HepG2 (cell line): ENCODE measurements around the gene TOP2A. TPM values are rescaled to one million over a fixed set of nuclear protein-coding genes. Genes with fewer than 3 reads are reported as not detected.

Source experiments
- AHR ChIP-seq: IDR thresholded peaks from 2 replicates; pipeline ENCODE4 v1.6.1; 2018; ENCODE audit warnings: missing genetic modification reagents, missing compliant biosample characterization
- ATF2 ChIP-seq: sonication (generic); formaldehyde crosslinking; IDR thresholded peaks from 2 replicates; pipeline ENCODE4 v1.4.0; 2020; ENCODE audit warnings: missing genetic modification reagents
- DMTF1 ChIP-seq: sonication (generic); formaldehyde crosslinking; IDR thresholded peaks from 2 replicates; pipeline ENCODE4 v1.4.0; 2020; ENCODE audit warnings: mild to moderate bottlenecking, missing genetic modification reagents
- ELF4 ChIP-seq: sonication (generic); formaldehyde crosslinking; IDR thresholded peaks from 2 replicates; pipeline ENCODE4 v1.5.0; 2020; ENCODE audit warnings: missing genetic modification reagents, mild to moderate bottlenecking, moderate library complexity, borderline replicate concordance
- KDM1A ChIP-seq: IDR thresholded peaks from 2 replicates; pipeline ENCODE4 v1.6.1; 2016; ENCODE audit warnings: missing compliant biosample characterization
- MED13 ChIP-seq: sonication (generic); formaldehyde crosslinking; IDR thresholded peaks from 2 replicates; pipeline ENCODE4 v1.5.0; 2020; ENCODE audit warnings: missing genetic modification reagents
- MED8 ChIP-seq: sonication (generic); formaldehyde crosslinking; IDR thresholded peaks from 2 replicates; pipeline ENCODE4 v1.8.1; 2023; ENCODE audit warnings: mild to moderate bottlenecking, missing genetic modification reagents; ENCODE audit not compliant: insufficient replicate concordance
- NR2F2 ChIP-seq: IDR thresholded peaks from 2 replicates; pipeline ENCODE4 v1.6.1; 2012; ENCODE audit warnings: low read depth, inconsistent platforms, borderline replicate concordance
- SMAD3 ChIP-seq: sonication (generic); formaldehyde crosslinking; IDR thresholded peaks from 2 replicates; pipeline ENCODE4 v1.4.0; 2020; ENCODE audit warnings: missing genetic modification reagents
- SMARCE1 ChIP-seq: fragments of 450-650 bp; IDR thresholded peaks from 2 replicates; pipeline ENCODE4 v1.6.1; 2017; ENCODE audit warnings: borderline replicate concordance
- SRSF9 ChIP-seq: fragments of 200-400 bp; formaldehyde crosslinking; IDR thresholded peaks from 2 replicates; pipeline ENCODE4 v1.6.1; 2018; ENCODE audit warnings: borderline replicate concordance, mild to moderate bottlenecking, low read depth, low read length; ENCODE audit not compliant: insufficient read depth, poor library complexity, severe bottlenecking
- TFE3 ChIP-seq: IDR thresholded peaks from 2 replicates; pipeline ENCODE4 v1.6.1; 2016
- TP53 ChIP-seq: sonication (generic); formaldehyde crosslinking; conservative IDR thresholded peaks from 2 replicates; pipeline ENCODE4 v1.4.0; 2020; ENCODE audit warnings: missing genetic modification reagents
- ZFYVE20 ChIP-seq: sonication (generic); formaldehyde crosslinking; IDR thresholded peaks from 2 replicates; pipeline ENCODE4 v1.8.0; 2023; ENCODE audit warnings: low read depth, mild to moderate bottlenecking, moderate library complexity, missing genetic modification reagents, borderline replicate concordance
- ZNF142 ChIP-seq: sonication (generic); formaldehyde crosslinking; IDR thresholded peaks from 2 replicates; pipeline ENCODE4 v1.4.0; 2020; ENCODE audit warnings: missing genetic modification reagents
- ZNF564 ChIP-seq: sonication (generic); formaldehyde crosslinking; IDR thresholded peaks from 2 replicates; pipeline ENCODE4 v1.8.1; 2023; ENCODE audit warnings: mild to moderate bottlenecking, missing genetic modification reagents
- ZNF772 ChIP-seq: sonication (generic); formaldehyde crosslinking; IDR thresholded peaks from 2 replicates; pipeline ENCODE4 v1.5.0; 2020; ENCODE audit warnings: mild to moderate bottlenecking, missing genetic modification reagents
- polyA plus RNA-seq, 8 experiments: library from polyadenylated mRNA; depleted of rRNA in 3 of 8; stranded (reverse) in 7 of 8; unstranded in 1 of 8; fragments of >200 nt; fragmentation: Illumina TruSeq in 4 of 8; extraction: Trizol in 4 of 8; gene quantifications; 2 replicates each; pipeline versions ENCODE4 v1.2.1 to v1.2.3, GENCODE V29; 2011 to 2016; ENCODE audit warnings: low read depth in 4 of 8, missing spikeins in 1 of 8, mixed read lengths in 1 of 8; ENCODE audit not compliant: insufficient read depth in 1 of 8
- total RNA-seq, 5 experiments: library from RNA; depleted of rRNA; stranded (reverse); fragments of >200 nt; fragmentation: Illumina TruSeq; extraction: Trizol; gene quantifications; 2 replicates each; pipeline ENCODE4 v1.2.3, GENCODE V29; 2016; ENCODE audit warnings: low read depth in 1 of 5

The TOP2A gene
- total and polyA plus RNA-seq, 2 of the 13 experiments (the other 11 are each of a cell fraction or from before 2014, with no cell fraction given) = 108 to 327 TPM

- TF ChIP-seq DMTF1 (CRISPR knock-in tag) (no peak), ZNF564 (0 out of 2 replicates have a peak, but pooled peaks have one; percentile 33), TP53 (CRISPR knock-in tag) (no peak), ATF2 (CRISPR knock-in tag) (peak; percentile 87; the same call in 1 of the 2 replicates), NR2F2 (peak; percentile 74; the same call in 1 of the 2 replicates), ZNF772 (CRISPR knock-in tag) (0 out of 2 replicates have a peak, but pooled peaks have one; percentile 73), MED8 (CRISPR knock-in tag) (peak; percentile 26), SRSF9 (no peak), ELF4 (CRISPR knock-in tag) (no peak), AHR (peak; percentile 48; the same call in 1 of the 2 replicates), SMAD3 (CRISPR knock-in tag) (peak; percentile 85), TFE3 (CRISPR knock-in tag) (peak; percentile 81), SMARCE1 (no peak), KDM1A (CRISPR knock-in tag) (peak; percentile 93; the same call in 1 of the 2 replicates), MED13 (CRISPR knock-in tag) (no peak), ZFYVE20 (CRISPR knock-in tag) (no peak), ZNF142 (no peak)
Measured at GRCh38 chr17:40352779-40353394, 64.8 kb downstream of the TOP2A start (continued).
